ENCODE results near the gene RGPD4.
"Not testable (repeated sequence)": the region's sequence is repeated elsewhere in the genome, so short reads cannot be mapped to it uniquely, and the experiment has no call there.

GRCh38 chr2:107829514-107829913 is 2.8 kb downstream of the RGPD4 start:
- not testable (repeated sequence) for TF ChIP-seq CTCF (IDR thresholded peaks at IDR 0.05; ENCODE audit: low read length); EZH2 (optimal IDR thresholded peaks at IDR 0.05; ENCODE audit: low read depth, low read length)
